ENCODE data around the gene FBXL22.

DNA sequence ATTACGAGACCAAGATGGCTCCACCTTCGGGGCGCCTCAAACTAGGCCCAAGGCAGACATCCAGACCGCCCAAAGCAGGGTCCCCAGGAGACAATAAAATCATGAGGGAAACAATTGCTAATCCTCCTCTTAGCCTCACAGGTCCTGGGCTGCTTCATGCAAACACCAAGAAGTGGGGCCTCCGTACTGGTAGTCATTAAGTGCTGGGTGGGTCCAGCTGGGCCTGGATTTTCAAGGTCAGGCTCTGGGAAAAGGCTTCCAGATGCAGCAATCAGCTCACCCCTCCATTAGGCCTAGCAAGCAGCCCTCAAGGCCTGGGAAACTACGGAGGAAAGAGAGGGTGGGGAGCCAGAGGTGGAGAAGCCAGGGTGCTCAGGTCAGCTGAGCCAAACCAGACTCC, 634 bp downstream of the FBXL22 start:
- TF ChIP-seq ZNF501 (tag by site-specific recombination; IDR thresholded peaks at IDR 0.05) (no peak), MZF1 (tag by site-specific recombination; IDR thresholded peaks at IDR 0.05; ENCODE audit: borderline replicate concordance) (no peak), ZNF155 (tag by site-specific recombination; IDR thresholded peaks at IDR 0.05) (no peak), ZNF623 (tag by site-specific recombination; IDR thresholded peaks at IDR 0.05) (no peak), ZNF664 (tag by site-specific recombination; IDR thresholded peaks at IDR 0.05) (no peak), KLF9 (tag by site-specific recombination; IDR thresholded peaks at IDR 0.05; ENCODE audit: low read depth) (no peak), ZEB2 (tag by site-specific recombination; IDR thresholded peaks at IDR 0.05) (no peak), ZNF529 (tag by site-specific recombination; IDR thresholded peaks at IDR 0.05; ENCODE audit: insufficient replicate concordance) (no peak)
- TF ChIP-seq, protein P1, sequence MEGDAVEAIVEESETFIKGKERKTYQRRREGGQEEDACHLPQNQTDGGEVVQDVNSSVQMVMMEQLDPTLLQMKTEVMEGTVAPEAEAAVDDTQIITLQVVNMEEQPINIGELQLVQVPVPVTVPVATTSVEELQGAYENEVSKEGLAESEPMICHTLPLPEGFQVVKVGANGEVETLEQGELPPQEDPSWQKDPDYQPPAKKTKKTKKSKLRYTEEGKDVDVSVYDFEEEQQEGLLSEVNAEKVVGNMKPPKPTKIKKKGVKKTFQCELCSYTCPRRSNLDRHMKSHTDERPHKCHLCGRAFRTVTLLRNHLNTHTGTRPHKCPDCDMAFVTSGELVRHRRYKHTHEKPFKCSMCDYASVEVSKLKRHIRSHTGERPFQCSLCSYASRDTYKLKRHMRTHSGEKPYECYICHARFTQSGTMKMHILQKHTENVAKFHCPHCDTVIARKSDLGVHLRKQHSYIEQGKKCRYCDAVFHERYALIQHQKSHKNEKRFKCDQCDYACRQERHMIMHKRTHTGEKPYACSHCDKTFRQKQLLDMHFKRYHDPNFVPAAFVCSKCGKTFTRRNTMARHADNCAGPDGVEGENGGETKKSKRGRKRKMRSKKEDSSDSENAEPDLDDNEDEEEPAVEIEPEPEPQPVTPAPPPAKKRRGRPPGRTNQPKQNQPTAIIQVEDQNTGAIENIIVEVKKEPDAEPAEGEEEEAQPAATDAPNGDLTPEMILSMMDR (tag by site-specific recombination; IDR thresholded peaks at IDR 0.05) = no peak
- TF ChIP-seq, protein P2, sequence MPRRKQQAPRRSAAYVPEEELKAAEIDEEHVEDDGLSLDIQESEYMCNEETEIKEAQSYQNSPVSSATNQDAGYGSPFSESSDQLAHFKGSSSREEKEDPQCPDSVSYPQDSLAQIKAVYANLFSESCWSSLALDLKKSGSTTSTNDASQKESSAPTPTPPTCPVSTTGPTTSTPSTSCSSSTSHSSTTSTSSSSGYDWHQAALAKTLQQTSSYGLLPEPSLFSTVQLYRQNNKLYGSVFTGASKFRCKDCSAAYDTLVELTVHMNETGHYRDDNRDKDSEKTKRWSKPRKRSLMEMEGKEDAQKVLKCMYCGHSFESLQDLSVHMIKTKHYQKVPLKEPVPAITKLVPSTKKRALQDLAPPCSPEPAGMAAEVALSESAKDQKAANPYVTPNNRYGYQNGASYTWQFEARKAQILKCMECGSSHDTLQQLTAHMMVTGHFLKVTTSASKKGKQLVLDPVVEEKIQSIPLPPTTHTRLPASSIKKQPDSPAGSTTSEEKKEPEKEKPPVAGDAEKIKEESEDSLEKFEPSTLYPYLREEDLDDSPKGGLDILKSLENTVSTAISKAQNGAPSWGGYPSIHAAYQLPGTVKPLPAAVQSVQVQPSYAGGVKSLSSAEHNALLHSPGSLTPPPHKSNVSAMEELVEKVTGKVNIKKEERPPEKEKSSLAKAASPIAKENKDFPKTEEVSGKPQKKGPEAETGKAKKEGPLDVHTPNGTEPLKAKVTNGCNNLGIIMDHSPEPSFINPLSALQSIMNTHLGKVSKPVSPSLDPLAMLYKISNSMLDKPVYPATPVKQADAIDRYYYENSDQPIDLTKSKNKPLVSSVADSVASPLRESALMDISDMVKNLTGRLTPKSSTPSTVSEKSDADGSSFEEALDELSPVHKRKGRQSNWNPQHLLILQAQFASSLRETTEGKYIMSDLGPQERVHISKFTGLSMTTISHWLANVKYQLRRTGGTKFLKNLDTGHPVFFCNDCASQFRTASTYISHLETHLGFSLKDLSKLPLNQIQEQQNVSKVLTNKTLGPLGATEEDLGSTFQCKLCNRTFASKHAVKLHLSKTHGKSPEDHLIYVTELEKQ (tag by site-specific recombination; IDR thresholded peaks at IDR 0.05; ENCODE audit: borderline replicate concordance) = no peak
- TF ChIP-seq, protein P3, sequence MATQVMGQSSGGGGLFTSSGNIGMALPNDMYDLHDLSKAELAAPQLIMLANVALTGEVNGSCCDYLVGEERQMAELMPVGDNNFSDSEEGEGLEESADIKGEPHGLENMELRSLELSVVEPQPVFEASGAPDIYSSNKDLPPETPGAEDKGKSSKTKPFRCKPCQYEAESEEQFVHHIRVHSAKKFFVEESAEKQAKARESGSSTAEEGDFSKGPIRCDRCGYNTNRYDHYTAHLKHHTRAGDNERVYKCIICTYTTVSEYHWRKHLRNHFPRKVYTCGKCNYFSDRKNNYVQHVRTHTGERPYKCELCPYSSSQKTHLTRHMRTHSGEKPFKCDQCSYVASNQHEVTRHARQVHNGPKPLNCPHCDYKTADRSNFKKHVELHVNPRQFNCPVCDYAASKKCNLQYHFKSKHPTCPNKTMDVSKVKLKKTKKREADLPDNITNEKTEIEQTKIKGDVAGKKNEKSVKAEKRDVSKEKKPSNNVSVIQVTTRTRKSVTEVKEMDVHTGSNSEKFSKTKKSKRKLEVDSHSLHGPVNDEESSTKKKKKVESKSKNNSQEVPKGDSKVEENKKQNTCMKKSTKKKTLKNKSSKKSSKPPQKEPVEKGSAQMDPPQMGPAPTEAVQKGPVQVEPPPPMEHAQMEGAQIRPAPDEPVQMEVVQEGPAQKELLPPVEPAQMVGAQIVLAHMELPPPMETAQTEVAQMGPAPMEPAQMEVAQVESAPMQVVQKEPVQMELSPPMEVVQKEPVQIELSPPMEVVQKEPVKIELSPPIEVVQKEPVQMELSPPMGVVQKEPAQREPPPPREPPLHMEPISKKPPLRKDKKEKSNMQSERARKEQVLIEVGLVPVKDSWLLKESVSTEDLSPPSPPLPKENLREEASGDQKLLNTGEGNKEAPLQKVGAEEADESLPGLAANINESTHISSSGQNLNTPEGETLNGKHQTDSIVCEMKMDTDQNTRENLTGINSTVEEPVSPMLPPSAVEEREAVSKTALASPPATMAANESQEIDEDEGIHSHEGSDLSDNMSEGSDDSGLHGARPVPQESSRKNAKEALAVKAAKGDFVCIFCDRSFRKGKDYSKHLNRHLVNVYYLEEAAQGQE (tag by site-specific recombination; IDR thresholded peaks at IDR 0.05) = no peak
- TF ChIP-seq, protein P4, sequence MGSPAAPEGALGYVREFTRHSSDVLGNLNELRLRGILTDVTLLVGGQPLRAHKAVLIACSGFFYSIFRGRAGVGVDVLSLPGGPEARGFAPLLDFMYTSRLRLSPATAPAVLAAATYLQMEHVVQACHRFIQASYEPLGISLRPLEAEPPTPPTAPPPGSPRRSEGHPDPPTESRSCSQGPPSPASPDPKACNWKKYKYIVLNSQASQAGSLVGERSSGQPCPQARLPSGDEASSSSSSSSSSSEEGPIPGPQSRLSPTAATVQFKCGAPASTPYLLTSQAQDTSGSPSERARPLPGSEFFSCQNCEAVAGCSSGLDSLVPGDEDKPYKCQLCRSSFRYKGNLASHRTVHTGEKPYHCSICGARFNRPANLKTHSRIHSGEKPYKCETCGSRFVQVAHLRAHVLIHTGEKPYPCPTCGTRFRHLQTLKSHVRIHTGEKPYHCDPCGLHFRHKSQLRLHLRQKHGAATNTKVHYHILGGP (tag by site-specific recombination; IDR thresholded peaks at IDR 0.05) = no peak
